OCI-LY7 (cell line): ENCODE results near the gene TSPAN5.

ENCODE experiments used
- CTCF ChIP-seq: fragments of 200-600 bp; sonication (generic); conservative IDR thresholded peaks from 2 replicates; pipeline ENCODE4 v1.5.1; 2014; ENCODE audit warnings: mild to moderate bottlenecking, antibody characterized with exemption, low read length, moderate library complexity, mixed read lengths
- EZH2phosphoT487 ChIP-seq: fragments of 200-600 bp; sonication (generic); IDR thresholded peaks from 2 replicates; pipeline ENCODE4 v1.6.1; 2018; ENCODE audit warnings: low read depth, borderline replicate concordance, mild to moderate bottlenecking, mixed run types, antibody characterized with exemption, low read length, moderate library complexity, mixed read lengths

- TF ChIP-seq CTCF (no peak), EZH2phosphoT487 (no peak)
Measured at GRCh38 chr4:98599617-98600205, 58.7 kb downstream of the TSPAN5 start.
